Keratinocyte (primary cell): ENCODE results near the gene PIBF1.

Experiments used
- CTCF ChIP-seq, 3 experiments: IDR thresholded peaks in 1 of 3; conservative IDR thresholded peaks in 1 of 3; optimal IDR thresholded peaks in 1 of 3; 2 replicates in 2 of 3; 3 replicates in 1 of 3; pipeline versions ENCODE3 to v1.5.1; 2011; ENCODE audit warnings: low read length in 3 of 3, mild to moderate bottlenecking in 3 of 3, moderate library complexity in 2 of 3, control low read depth in 1 of 3, inconsistent platforms in 1 of 3; ENCODE audit not compliant: insufficient read depth in 2 of 3; ENCODE audit errors: extremely low read depth in 1 of 3
- EZH2 ChIP-seq: IDR thresholded peaks from one replicate; pipeline ENCODE4 v1.6.1; 2012; ENCODE audit warnings: inconsistent platforms, mild to moderate bottlenecking, low read length, moderate library complexity

- TF ChIP-seq CTCF (optimal IDR thresholded peaks at IDR 0.05 in 1 of 3, IDR thresholded peaks at IDR 0.05 in 1 of 3, conservative IDR thresholded peaks at IDR 0.05 in 1 of 3; ENCODE audit: extremely low read depth in 1 of 3, insufficient read depth in 2 of 3, low read length in 3 of 3) (no peak), EZH2 (no peak)
These were observed 149.4 kb downstream of the PIBF1 start for GRCh38 chr13:72931311-72931710.
